Stimulated activated CD8-positive, alpha-beta memory T cell treated with anti-CD3 and anti-CD28 coated beads, Interleukin-4, amount 100 ng/mL, for 48 hours (primary cell): ENCODE measurements around the gene MOAP1.
"Not testable (repeated sequence)": the region's sequence is repeated elsewhere in the genome, so short reads cannot be mapped to it uniquely, and the experiment has no call there.

ENCODE experiments used
- DNase-seq: peaks from one replicate; pipeline ENCODE4 v3.0.0-alpha.2; 2020

Gene MOAP1

GRCh38 chr14:93183596-93184317 lies 940 bp downstream of the MOAP1 start:
- DNase-seq: no peak

GRCh38 chr14:93175492-93175891 lies 9.2 kb downstream of the MOAP1 start:
- no peak for DNase-seq

- not testable (repeated sequence) for DNase-seq
Observed at GRCh38 chr14:93174731-93175130, 10.0 kb downstream of the MOAP1 start.

- no peak for DNase-seq
Observed at GRCh38 chr14:93173943-93174395, 10.7 kb downstream of the MOAP1 start.

- DNase-seq: no peak
Observed at GRCh38 chr14:93171376-93171775, 13.3 kb downstream of the MOAP1 start.

GRCh38 chr14:93170141-93170540 lies 14.6 kb downstream of the MOAP1 start:
- DNase-seq: not testable (repeated sequence)

GRCh38 chr14:93169619-93170018 lies 15.1 kb downstream of the MOAP1 start:
- DNase-seq: not testable (repeated sequence)

- DNase-seq: not testable (repeated sequence)
Observed at GRCh38 chr14:93168610-93169009, 16.1 kb downstream of the MOAP1 start.

- DNase-seq: not testable (repeated sequence)
Observed at GRCh38 chr14:93165271-93166265, 19.1 kb downstream of the MOAP1 start.

GRCh38 chr14:93163564-93163963 lies 21.1 kb downstream of the MOAP1 start:
- no peak for DNase-seq

GRCh38 chr14:93161411-93161940 lies 23.2 kb downstream of the MOAP1 start:
- no peak for DNase-seq

- DNase-seq: no peak
Observed at GRCh38 chr14:93160353-93160801, 24.3 kb downstream of the MOAP1 start.

GRCh38 chr14:93159625-93160352 lies 24.9 kb downstream of the MOAP1 start:
- not testable (repeated sequence) for DNase-seq

- not testable (repeated sequence) for DNase-seq
Observed at GRCh38 chr14:93158349-93158748, 26.3 kb downstream of the MOAP1 start.

GRCh38 chr14:93156693-93157369 lies 27.9 kb downstream of the MOAP1 start:
- DNase-seq: no peak

GRCh38 chr14:93155667-93156066 lies 29.0 kb downstream of the MOAP1 start:
- DNase-seq: no peak

GRCh38 chr14:93153121-93153520 lies 31.6 kb downstream of the MOAP1 start:
- no peak for DNase-seq

- no peak for DNase-seq
Observed at GRCh38 chr14:93150227-93151208, 34.2 kb downstream of the MOAP1 start.

- DNase-seq: no peak
Observed at GRCh38 chr14:93148979-93149378, 35.7 kb downstream of the MOAP1 start.

- peak; percentile 42 for DNase-seq
Observed at GRCh38 chr14:93146119-93146518, 38.6 kb downstream of the MOAP1 start.
